Erythroblast (primary cell): Measurements from ENCODE around the gene EFHC1.

Experiments
- GATA1 ChIP-seq: IDR thresholded peaks from 2 replicates; pipeline ENCODE4 v1.6.1; 2011; ENCODE audit warnings: low read depth, mild to moderate bottlenecking, control low read depth, low read length, moderate library complexity
- POLR2A ChIP-seq: IDR thresholded peaks from 2 replicates; pipeline ENCODE4 v1.6.1; 2011; ENCODE audit warnings: mild to moderate bottlenecking, low read length

DNA sequence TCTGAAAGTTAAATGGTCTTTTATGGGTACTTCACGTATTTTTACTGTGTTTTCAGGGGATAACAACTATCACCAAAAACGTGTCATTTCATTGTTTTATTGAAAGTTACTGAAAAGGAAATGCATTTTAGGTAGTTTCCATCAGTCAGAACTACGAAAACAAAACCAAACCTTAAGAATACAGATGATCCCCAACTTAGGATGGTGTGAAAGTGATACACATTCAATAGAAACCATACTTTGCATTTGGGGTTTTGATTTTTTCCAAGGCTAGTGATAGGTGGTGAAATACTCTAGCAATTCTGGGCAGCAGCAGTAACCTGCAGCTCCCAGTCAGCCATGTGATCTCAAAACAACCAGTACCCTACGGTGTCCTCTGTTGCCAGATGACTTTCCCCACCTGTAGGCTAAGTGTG lies 25.9 kb upstream of the EFHC1 start:
- no peak for TF ChIP-seq POLR2A
- no peak for TF ChIP-seq GATA1
